Heart right ventricle (tissue), 16 donors: Measurements from ENCODE around the gene SLC35F3. TPM values are rescaled to one million over a fixed set of nuclear protein-coding genes. Genes with fewer than 3 reads are reported as not detected.
A peak's percentile ranks its signal among the peaks of the same experiment; 100 is the strongest.

Source experiments
- ATAC-seq, 8 donors: fragments of 200-7000 bp; cut with Tn5 transposase; one replicate each; pipeline ENCODE4 v1.9.1; 2020; ENCODE audit warnings: mild to moderate bottlenecking in 8 of 8, moderate library complexity in 8 of 8, moderate number of reproducible peaks in 1 of 8
- DNase-seq, 2 donors: peaks; one replicate each; pipeline ENCODE4 v3.0.0-alpha.2; 2020
- H3K27ac ChIP-seq, 10 donors: fragments of 200-600 bp; sonication (generic) in 2 of 10; one replicate each; pipeline versions ENCODE4 v1.5.0 to v1.8.0; 2020 to 2022; ENCODE audit warnings: mild to moderate bottlenecking in 3 of 10
- H3K27me3 ChIP-seq, 7 donors: fragments of 200-600 bp; one replicate each; pipeline ENCODE4 v1.8.0; 2021 to 2022; ENCODE audit warnings: mild to moderate bottlenecking in 2 of 7
- H3K36me3 ChIP-seq, 9 donors: fragments of 200-600 bp; sonication (generic) in 1 of 9; one replicate each; pipeline versions ENCODE4 v1.5.0 to v1.8.0; 2020 to 2022; ENCODE audit warnings: mild to moderate bottlenecking in 2 of 9
- H3K4me1 ChIP-seq, 9 donors: fragments of 200-600 bp; sonication (generic) in 1 of 9; one replicate each; pipeline versions ENCODE4 v1.5.0 to v1.8.0; 2020 to 2022; ENCODE audit warnings: mild to moderate bottlenecking in 4 of 9
- H3K4me3 ChIP-seq, 10 donors: fragments of 200-600 bp; sonication (generic) in 2 of 10; one replicate each; pipeline versions ENCODE4 v1.5.0 to v1.8.0; 2020 to 2022; ENCODE audit warnings: mild to moderate bottlenecking in 7 of 10, moderate library complexity in 2 of 10
- H3K9me3 ChIP-seq, 11 donors: fragments of 200-600 bp in 10 of 11; sonication (generic) in 2 of 11; one replicate each; pipeline versions ENCODE4 v1.5.0 to v1.8.0; 2013 to 2022; ENCODE audit warnings: mild to moderate bottlenecking in 2 of 11, control low read depth in 1 of 11, moderate library complexity in 1 of 11
- CTCF ChIP-seq, 9 donors: fragments of 200-600 bp; sonication (generic) in 2 of 9; IDR thresholded peaks; one replicate each; pipeline versions ENCODE4 v1.5.0 to v1.8.0; 2021 to 2022; ENCODE audit warnings: antibody characterized with exemption in 9 of 9, mild to moderate bottlenecking in 5 of 9, moderate library complexity in 1 of 9
- WGBS, 2 donors: extraction: QIAGEN DNeasy Blood & Tissue Kit; methylation state at CpG; one replicate each; pipeline ENCODE4 v1.1.7; 2013; ENCODE audit warnings: inconsistent platforms in 1 of 2; 5-methylcytosine and 5-hydroxymethylcytosine counted together
- intact Hi-C, 10 donors: fragments of 100-400 bp; cut with DNase I; formaldehyde crosslinking; loops; one replicate each; pipeline versions ENCODE4 v1.11.1 to v1.14.2; 2022
- polyA plus RNA-seq, 2 donors: library from polyadenylated mRNA; stranded (reverse); fragments of 200-250 nt; gene quantifications; one replicate each; pipeline ENCODE4 v1.2.3, GENCODE V29; 2013
- total RNA-seq, 10 donors: library from RNA; stranded (reverse); fragmentation: NEBNext Ultra II Directional in 3 of 10; extraction: Animal tissue kit (Norgen Biotek cat#: 25700) in 3 of 10; gene quantifications; one replicate each; pipeline versions ENCODE4 v1.2.1 to v1.2.4, GENCODE V29; 2021 to 2023
- donor health status: Arrhythmogenic right ventricular cardiomyopathy.
- donor health status: ischemic (EF 13 %, LVEDD 7.1; RV severe dilation, severe dysfunction).
- donor health status: healthy with polysubstance abuse.
- donor health status: DM: no; HTN: yes; CAD: no.
- donor health status: DM: no; HTN: no; CAD: no.
- donor health status: ischemic (EF 25% LVEDD 6.9; RV normal size, moderate dysfunction).
- donor health status: ischemic (EF 25% LVEDD 5.7; RV mildly dilated, moderate dysfunction).
- donor health status: healthy.
- donor health status: DM: yes; HTN: yes; CAD: no.
- donor health status: Ischemic cardiomyopathy.
- donor health status: ischemic (EF 35%, LVEDD 5.7; RV mildly dilated, moderate dysfunction).
- donor health status: nonischemic (EF 11% LVEDD 7.7; RV severe dilation, severe dysfunction).
- donor health status: DM: yes; HTN: yes; CAD: no.
- donor health status: PGD.
- donor health status: ischemic (EF 29% LVEDD 5.4; RV normal size, mild dysfunction).
- donor health status: nonischemic (EF 23%, LVEDD 6.1; RV moderate dilation, normal function).

SLC35F3 gene
- total and polyA plus RNA-seq, 12 donors = 0.04 to 0.09 (median 0.09) TPM; not detected in 9

- 80% methylated on average over 5 of the region's 5 CpGs for WGBS, 2 donors
- intact Hi-C loops = loop anchor here in 6 of 10 donors (5.0 to 10.0 kb wide), 5 partner anchors 195 to 1305 kb away; no protein-coding TSS in a partner anchor
- H3K9me3 ChIP-seq = no peaks in the 10 kb centered on the region
- DNase-seq (no peak), ATAC-seq (no peak)
- TF ChIP-seq CTCF (IDR thresholded peaks at IDR 0.05) = no peak
- H3K36me3 ChIP-seq = no peaks in the 10 kb centered on the region
- no peak overlapping the region for H3K4me3 ChIP-seq
- H3K4me1 ChIP-seq = no peaks in the 10 kb centered on the region
- no peak overlapping the region for H3K27ac ChIP-seq
- peaks cover 0 to 20% (median 7%) of the 10 kb centered on the region in 7 donors for H3K27me3 ChIP-seq
Observed at GRCh38 chr1:234109840-234110239, 205.4 kb downstream of the SLC35F3 start.

GRCh38 chr1:234111458-234112142 is 207.1 kb downstream of the SLC35F3 start:
- Histone ChIP-seq H3K27me3 (peaks cover 0 to 27% (median 7%) of the 10 kb centered on the region in 7 donors), H3K27ac (no peak overlapping the region), H3K9me3 (no peaks in the 10 kb centered on the region), H3K4me1 (no peaks in the 10 kb centered on the region), H3K36me3 (no peaks in the 10 kb centered on the region), H3K4me3 (no peak overlapping the region)
- 34 to 36% methylated on average over 17 of the region's 17 CpGs for WGBS, 2 donors
- intact Hi-C loops = loop anchor here in 6 of 10 donors (5.0 to 10.0 kb wide), 5 partner anchors 193 to 1303 kb away; no protein-coding TSS in a partner anchor
- peak in 6 of 9 donors; percentile 20 to 46 (median 34) for TF ChIP-seq CTCF (IDR thresholded peaks at IDR 0.05)
- DNase-seq (peak in 1 of 2 donors; percentile 27), ATAC-seq (peak in 6 of 8 donors; percentile 39 to 82 (median 66))

GRCh38 chr1:234114648-234115307 is 210.3 kb downstream of the SLC35F3 start:
- Histone ChIP-seq H3K27ac (no peak overlapping the region), H3K27me3 (peaks cover 0 to 24% (median 3%) of the 10 kb centered on the region in 7 donors), H3K4me1 (no peaks in the 10 kb centered on the region), H3K4me3 (no peak overlapping the region), H3K36me3 (no peaks in the 10 kb centered on the region), H3K9me3 (no peaks in the 10 kb centered on the region)
- WGBS, 2 donors = 18 to 19% methylated on average over 11 of the region's 11 CpGs
- intact Hi-C loops = loop anchor here in 9 of 10 donors (5.0 to 10.0 kb wide), 6 partner anchors 190 to 1300 kb away; no protein-coding TSS in a partner anchor
- peak; percentile 27 to 78 (median 70) for TF ChIP-seq CTCF (IDR thresholded peaks at IDR 0.05)
- DNase-seq (peak in 1 of 2 donors; percentile 26), ATAC-seq (no peak)

- peaks cover 0 to 15% (median 3%) of the 10 kb centered on the region in 7 donors for H3K27me3 ChIP-seq
- H3K9me3 ChIP-seq = peaks cover 0 to 3% (median 0%) of the 10 kb centered on the region in 11 donors
- H3K36me3 ChIP-seq = no peaks in the 10 kb centered on the region
- H3K4me1 ChIP-seq = no peaks in the 10 kb centered on the region
- ATAC-seq (no peak), DNase-seq (no peak)
- no peak overlapping the region for H3K27ac ChIP-seq
- TF ChIP-seq CTCF (IDR thresholded peaks at IDR 0.05) = no peak
- intact Hi-C loops = loop anchor here in 8 of 10 donors (5.0 to 10.0 kb wide), 6 partner anchors 186 to 1296 kb away; no protein-coding TSS in a partner anchor
- H3K4me3 ChIP-seq = no peak overlapping the region
Observed at GRCh38 chr1:234118911-234119310, 214.4 kb downstream of the SLC35F3 start.
